HL-60 (cell line): ENCODE results near the gene UGT2B7.

ENCODE experiments used
- GABPA ChIP-seq: IDR thresholded peaks from 2 replicates; pipeline ENCODE4 v1.6.1; 2012; ENCODE audit warnings: low read depth
- POLR2AphosphoS5 ChIP-seq: IDR thresholded peaks from 2 replicates; pipeline ENCODE4 v1.6.1; 2012; ENCODE audit warnings: low read depth
- TF ChIP-seq, protein P1 (sequence below): IDR thresholded peaks from one replicate; pipeline ENCODE4 v1.5.1; 2011; ENCODE audit warnings: low read length, control low read depth, inconsistent platforms; ENCODE audit not compliant: insufficient read depth

DNA sequence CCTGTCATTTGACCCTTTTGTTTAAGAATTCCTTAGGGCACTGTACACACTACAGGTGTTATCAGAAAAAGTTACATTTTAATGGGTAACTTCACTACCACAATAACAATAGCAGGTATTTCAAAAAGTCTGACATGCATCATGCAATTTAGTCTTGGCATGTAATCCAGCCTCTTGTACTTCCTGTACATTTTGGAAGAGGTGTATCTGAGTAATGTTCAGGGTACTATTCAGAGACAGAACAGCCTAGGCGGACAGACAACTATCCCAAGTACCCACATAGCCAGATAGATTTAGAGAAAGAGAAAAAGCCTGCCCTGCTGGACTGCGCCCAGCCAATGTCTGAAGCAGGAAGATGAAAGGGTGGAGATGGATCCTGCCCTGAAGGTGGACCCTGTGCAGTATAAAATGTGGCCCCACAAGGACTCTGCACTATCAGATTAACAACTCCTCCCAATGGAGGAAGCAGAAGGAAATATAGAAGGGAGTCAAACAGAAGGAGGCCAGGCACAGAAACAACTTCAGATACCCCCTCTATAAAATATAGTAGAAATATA is 8.5 kb downstream of the UGT2B7 start:
- TF ChIP-seq, protein P1, sequence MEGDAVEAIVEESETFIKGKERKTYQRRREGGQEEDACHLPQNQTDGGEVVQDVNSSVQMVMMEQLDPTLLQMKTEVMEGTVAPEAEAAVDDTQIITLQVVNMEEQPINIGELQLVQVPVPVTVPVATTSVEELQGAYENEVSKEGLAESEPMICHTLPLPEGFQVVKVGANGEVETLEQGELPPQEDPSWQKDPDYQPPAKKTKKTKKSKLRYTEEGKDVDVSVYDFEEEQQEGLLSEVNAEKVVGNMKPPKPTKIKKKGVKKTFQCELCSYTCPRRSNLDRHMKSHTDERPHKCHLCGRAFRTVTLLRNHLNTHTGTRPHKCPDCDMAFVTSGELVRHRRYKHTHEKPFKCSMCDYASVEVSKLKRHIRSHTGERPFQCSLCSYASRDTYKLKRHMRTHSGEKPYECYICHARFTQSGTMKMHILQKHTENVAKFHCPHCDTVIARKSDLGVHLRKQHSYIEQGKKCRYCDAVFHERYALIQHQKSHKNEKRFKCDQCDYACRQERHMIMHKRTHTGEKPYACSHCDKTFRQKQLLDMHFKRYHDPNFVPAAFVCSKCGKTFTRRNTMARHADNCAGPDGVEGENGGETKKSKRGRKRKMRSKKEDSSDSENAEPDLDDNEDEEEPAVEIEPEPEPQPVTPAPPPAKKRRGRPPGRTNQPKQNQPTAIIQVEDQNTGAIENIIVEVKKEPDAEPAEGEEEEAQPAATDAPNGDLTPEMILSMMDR: no peak
- no peak for TF ChIP-seq POLR2AphosphoS5
- TF ChIP-seq GABPA: no peak
